GM18520 (cell line): ENCODE data around the gene SPATA20.

Experiments
- ATAC-seq: cut with Tn5 transposase; IDR thresholded peaks from one replicate; pipeline ENCODE4 v1.9.1; 2021; ENCODE audit not compliant: unreplicated experiment

Gene SPATA20

GRCh38 chr17:50573866-50574611 lies 27.1 kb downstream of the SPATA20 start:
- no peak for ATAC-seq

GRCh38 chr17:50575581-50576210 lies 28.7 kb downstream of the SPATA20 start:
- ATAC-seq, result no peak

GRCh38 chr17:50576864-50577263 lies 29.9 kb downstream of the SPATA20 start:
- ATAC-seq, result no peak

GRCh38 chr17:50577451-50577954 lies 30.5 kb downstream of the SPATA20 start:
- no peak for ATAC-seq

- no peak for ATAC-seq
These were observed 31.2 kb downstream of the SPATA20 start for GRCh38 chr17:50578173-50578572.

- no peak for ATAC-seq
These were observed 32.4 kb downstream of the SPATA20 start for GRCh38 chr17:50579399-50579798.

GRCh38 chr17:50580646-50581045 lies 33.7 kb downstream of the SPATA20 start:
- no peak for ATAC-seq

GRCh38 chr17:50581316-50581715 lies 34.3 kb downstream of the SPATA20 start:
- no peak for ATAC-seq

- no peak for ATAC-seq
These were observed 35.8 kb downstream of the SPATA20 start for GRCh38 chr17:50582741-50583140.

- no peak for ATAC-seq
These were observed 36.7 kb downstream of the SPATA20 start for GRCh38 chr17:50583641-50584040.

GRCh38 chr17:50584116-50584515 lies 37.1 kb downstream of the SPATA20 start:
- ATAC-seq, result no peak

GRCh38 chr17:50584749-50585148 lies 37.8 kb downstream of the SPATA20 start:
- ATAC-seq, result no peak

GRCh38 chr17:50585346-50585745 lies 38.4 kb downstream of the SPATA20 start:
- ATAC-seq, result no peak

GRCh38 chr17:50585891-50586290 lies 38.9 kb downstream of the SPATA20 start:
- no peak for ATAC-seq

GRCh38 chr17:50586421-50587247 lies 39.7 kb downstream of the SPATA20 start:
- no peak for ATAC-seq

GRCh38 chr17:50587571-50587970 lies 40.6 kb downstream of the SPATA20 start:
- ATAC-seq, result no peak

- ATAC-seq, result no peak
These were observed 41.5 kb downstream of the SPATA20 start for GRCh38 chr17:50588391-50589049.

- ATAC-seq, result no peak
These were observed 42.2 kb downstream of the SPATA20 start for GRCh38 chr17:50589095-50589705.

GRCh38 chr17:50590946-50591737 lies 44.2 kb downstream of the SPATA20 start:
- ATAC-seq, result no peak

- ATAC-seq, result no peak
These were observed 46.3 kb downstream of the SPATA20 start for GRCh38 chr17:50593321-50593720.
